Stimulated activated naive CD8-positive, alpha-beta T cell treated with anti-CD3 and anti-CD28 coated beads, Interleukin-15, Interleukin-2, amounts not matched to agents 100 U/mL and 50 U/mL, for 24 hours (primary cell): Measurements from ENCODE around the gene TBCEL.
"Not testable (repeated sequence)": the region's sequence is repeated elsewhere in the genome, so short reads cannot be mapped to it uniquely, and the experiment has no call there.

Experiments used
- ATAC-seq: fragments of 150-1000 bp; cut with Tn5 transposase; one replicate; pipeline ENCODE4 v1.10.0; 2021
- DNase-seq: peaks from one replicate; pipeline ENCODE4 v3.0.0; 2021

TBCEL gene

GRCh38 chr11:121029153-121029552 lies 5.3 kb downstream of the TBCEL start:
- ATAC-seq (no peak), DNase-seq (no peak)

- no peak for DNase-seq
- no peak for ATAC-seq
Measured at GRCh38 chr11:121029813-121030445, 6.0 kb downstream of the TBCEL start.

DNA sequence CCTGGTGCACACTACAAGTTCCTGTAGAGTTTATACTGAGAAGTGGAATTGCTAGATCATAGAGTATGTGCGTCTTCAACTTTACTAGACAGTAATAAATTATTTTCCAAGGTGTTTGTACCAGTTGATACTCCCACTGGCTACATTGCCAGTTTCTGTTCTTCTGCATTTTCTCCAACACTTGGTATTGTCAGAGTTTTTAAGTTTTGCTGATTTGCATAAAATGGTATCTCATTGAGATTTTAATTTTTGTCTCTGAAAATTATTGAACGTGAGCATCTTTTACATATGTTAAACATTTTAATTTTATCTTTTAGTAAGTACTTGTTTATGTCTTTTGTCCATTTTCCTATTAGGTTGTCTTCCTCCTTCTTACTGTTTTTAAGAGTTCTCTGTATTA lies 7.3 kb downstream of the TBCEL start:
- ATAC-seq = no peak
- DNase-seq = no peak

- not testable (repeated sequence) for ATAC-seq, DNase-seq
Measured at GRCh38 chr11:121031648-121032047, 7.7 kb downstream of the TBCEL start.

GRCh38 chr11:121032546-121032945 lies 8.6 kb downstream of the TBCEL start:
- no peak for ATAC-seq
- no peak for DNase-seq

DNA sequence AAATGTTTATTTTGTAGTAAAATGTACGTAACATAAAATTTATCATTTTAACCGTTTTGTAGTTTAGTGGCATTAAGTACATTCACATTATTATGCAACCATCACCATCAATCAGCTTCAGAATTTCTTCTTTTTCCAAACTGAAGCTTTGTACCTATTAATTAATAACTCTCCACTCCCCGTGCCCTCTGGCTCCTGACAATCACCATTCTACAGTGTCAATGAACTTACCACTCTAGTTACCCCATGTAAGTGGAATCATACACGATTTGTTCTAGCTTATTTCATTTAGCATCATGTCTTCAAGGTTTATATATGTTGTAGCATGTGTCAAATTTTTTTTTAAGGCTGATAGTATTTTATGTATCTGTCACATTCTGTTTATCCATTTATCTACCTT lies 9.7 kb downstream of the TBCEL start:
- ATAC-seq (no peak), DNase-seq (no peak)

DNA sequence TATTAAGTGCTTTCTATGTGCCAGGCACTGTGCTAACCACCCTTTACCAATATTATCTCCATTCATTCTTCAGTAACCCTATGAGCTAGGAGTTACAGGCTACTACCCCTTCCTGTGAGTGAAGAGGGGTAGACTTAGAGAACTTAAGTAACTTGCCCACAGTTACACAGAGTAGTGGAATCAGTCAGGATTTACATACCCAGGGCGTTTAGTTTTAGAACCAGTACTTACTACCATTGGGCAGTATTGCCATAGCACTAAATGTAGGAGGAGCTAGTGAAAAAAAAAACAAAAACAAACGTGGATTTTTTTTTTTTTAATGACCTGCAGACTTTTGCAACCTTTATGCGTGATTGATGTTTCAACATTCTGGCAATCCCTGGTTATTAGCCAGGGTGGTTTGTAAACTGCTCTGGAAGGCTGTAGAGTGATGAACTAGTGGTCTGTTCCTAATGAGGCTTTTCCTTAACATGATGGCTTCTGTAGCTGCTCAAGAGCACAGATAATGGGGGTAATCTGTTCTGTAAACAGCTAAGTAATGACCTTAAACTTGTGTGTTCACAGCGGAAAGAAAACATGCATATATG lies 11.4 kb downstream of the TBCEL start:
- DNase-seq (no peak), ATAC-seq (no peak)

DNA sequence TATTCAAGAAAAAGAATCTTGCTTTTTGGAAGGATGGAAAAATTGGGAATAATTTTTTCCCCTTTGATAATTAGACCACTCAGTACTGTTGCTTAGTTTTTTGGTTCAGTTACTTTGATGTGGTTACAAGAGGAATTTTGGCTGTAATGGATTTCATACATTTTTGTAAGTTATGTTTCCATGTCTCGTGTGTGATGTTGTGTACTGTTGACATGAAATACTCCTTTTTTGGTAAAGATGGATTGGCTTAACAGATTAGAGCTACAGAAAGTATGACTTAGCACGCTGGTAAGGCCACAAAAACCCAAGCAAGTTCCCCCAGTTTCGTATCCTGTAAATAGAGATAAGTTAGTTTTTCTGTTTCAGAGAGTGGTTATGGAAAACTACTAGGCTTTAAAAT lies 11.9 kb downstream of the TBCEL start:
- no peak for DNase-seq
- ATAC-seq = peak; percentile 73

DNA sequence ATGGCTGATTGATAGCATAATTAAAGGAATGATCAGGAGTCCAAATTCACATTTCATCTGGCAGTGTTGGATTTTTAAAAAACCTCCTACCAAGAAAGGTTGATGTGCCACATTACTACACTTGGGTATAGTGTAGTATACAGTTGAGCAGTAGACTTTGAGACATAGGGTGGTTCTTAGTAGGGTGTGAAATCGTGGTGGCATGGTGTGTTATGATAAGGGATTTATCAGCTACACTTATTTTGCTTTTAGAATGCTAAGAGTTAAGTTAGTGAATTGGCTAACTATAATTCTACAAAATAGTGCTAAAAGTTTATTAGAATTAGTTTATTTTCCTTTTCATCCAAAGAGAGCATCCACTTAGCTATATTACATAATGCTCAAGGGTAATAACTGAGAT lies 13.1 kb downstream of the TBCEL start:
- DNase-seq (no peak), ATAC-seq (no peak)

GRCh38 chr11:121038648-121039409 lies 14.9 kb downstream of the TBCEL start:
- no peak for DNase-seq
- no peak for ATAC-seq

GRCh38 chr11:121039971-121040613 lies 16.2 kb downstream of the TBCEL start:
- no peak for DNase-seq
- no peak for ATAC-seq

GRCh38 chr11:121040614-121041002 lies 16.7 kb downstream of the TBCEL start:
- DNase-seq = no peak
- no peak for ATAC-seq

- DNase-seq (no peak), ATAC-seq (no peak)
Measured at GRCh38 chr11:121041072-121041471, 17.2 kb downstream of the TBCEL start.

GRCh38 chr11:121042296-121042695 lies 18.4 kb downstream of the TBCEL start:
- ATAC-seq = no peak
- no peak for DNase-seq

- ATAC-seq = no peak
- no peak for DNase-seq
Measured at GRCh38 chr11:121047926-121048325, 24.0 kb downstream of the TBCEL start.

GRCh38 chr11:121048464-121049233 lies 24.7 kb downstream of the TBCEL start:
- DNase-seq (no peak), ATAC-seq (no peak)

GRCh38 chr11:121053244-121053643 lies 29.3 kb downstream of the TBCEL start:
- DNase-seq (no peak), ATAC-seq (no peak)

- ATAC-seq = no peak
- no peak for DNase-seq
Measured at GRCh38 chr11:121054266-121054665, 30.4 kb downstream of the TBCEL start.

DNA sequence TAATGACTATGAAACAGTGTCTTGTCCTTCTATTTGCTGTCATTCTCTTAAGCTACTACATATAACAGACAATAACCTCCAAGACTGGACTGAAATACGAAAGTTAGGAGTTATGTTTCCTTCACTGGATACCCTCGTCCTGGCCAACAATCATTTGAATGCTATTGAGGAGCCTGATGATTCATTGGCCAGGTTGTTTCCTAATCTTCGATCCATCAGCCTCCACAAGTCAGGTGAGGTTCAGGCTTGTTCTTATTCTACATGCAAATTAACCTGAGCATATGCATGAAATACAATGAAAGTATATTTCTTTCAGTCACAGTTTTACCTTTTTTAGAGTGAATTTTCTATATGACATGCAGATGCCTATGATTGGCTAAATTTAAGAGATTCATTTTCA lies 31.2 kb downstream of the TBCEL start:
- no peak for DNase-seq
- ATAC-seq = no peak

- no peak for ATAC-seq
Measured at GRCh38 chr11:121057922-121058321, 34.0 kb downstream of the TBCEL start.

DNA sequence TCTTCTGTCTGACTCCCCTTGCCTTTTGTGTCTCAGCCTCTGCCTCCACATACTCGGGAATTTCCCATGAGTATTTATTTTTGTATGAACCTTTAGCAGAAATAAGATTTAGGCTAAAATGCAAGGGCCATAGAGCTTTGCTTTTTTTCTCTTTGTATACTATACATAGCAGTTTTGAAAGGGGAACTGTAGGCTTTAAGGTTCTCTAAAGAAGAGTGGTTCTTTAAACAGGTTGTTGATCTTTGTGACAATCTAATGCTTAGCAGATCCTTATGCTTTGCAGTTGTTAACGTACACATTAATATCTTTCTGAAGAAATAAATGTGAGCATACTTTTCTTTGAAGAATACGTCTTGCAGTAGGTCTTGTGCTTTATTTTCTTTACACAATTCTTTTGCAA lies 35.0 kb downstream of the TBCEL start:
- DNase-seq = no peak
- ATAC-seq = no peak

More at GRCh38 chr11:121057922-121058321, 34.0 kb downstream of the TBCEL start:
- DNase-seq = no peak

- ATAC-seq = no peak
- no peak for DNase-seq
Measured at GRCh38 chr11:121059605-121060004, 35.7 kb downstream of the TBCEL start.
